Esophagus mucosa (tissue), 1 donor: ENCODE data around the gene PEX3. TPM values are rescaled to one million over a fixed set of nuclear protein-coding genes. Genes with fewer than 3 reads are reported as not detected.
"Not testable (repeated sequence)": the region's sequence is repeated elsewhere in the genome, so short reads cannot be mapped to it uniquely, and the experiment has no call there.

ENCODE experiments used
- ATAC-seq: fragments of 200-7000 bp; cut with Tn5 transposase; one replicate; pipeline ENCODE4 v1.9.1; 2020
- total RNA-seq: library from RNA; stranded (reverse); gene quantifications from one replicate; pipeline ENCODE4 v1.2.4, GENCODE V29; 2023
- donor health status: DM: yes; HTN: yes; CAD: no.

The PEX3 gene
- 23.9 TPM for total RNA-seq

DNA sequence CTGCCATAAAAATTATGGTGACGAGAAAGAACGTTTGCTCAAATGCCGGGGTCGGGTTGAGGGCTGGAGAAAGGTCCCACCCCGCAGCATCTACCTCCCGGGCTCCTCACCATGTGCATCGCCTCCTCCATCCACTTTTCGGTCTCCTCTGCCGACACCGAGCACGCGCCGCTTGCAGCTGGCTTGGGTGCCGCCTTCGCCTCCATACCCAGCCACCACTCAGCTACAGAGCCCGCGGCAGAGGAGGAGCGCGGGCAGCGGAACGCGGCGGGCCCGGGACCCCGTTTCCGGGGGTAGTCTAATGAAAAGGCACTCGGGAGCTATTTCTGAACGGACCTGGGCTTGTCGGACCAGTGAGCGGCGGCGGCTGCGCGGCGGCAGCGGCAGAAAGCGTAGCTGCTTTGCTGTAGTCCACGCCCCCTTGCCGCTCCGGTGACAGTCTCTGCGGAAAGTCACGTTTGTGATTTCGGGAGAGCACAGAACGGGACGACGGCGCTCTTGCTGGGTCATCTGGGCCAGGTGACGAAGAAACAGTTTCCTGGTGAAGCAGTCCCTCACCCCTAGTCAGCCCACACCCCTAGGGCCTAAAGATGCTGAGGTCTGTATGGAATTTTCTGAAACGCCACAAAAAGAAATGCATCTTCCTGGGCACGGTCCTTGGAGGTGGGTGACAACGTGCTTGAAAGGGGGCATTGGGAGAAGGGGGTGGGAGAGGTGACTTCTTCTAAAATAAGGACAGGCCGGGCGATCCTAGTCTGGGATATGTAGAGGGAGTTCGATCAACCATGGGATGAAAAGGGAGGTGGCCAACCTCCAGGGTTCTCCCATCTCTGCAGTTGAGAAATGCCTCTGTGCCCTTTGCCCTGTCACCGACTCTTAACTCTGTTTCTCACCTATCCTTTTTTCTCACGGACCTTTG is at the start of gene PEX3, which contains the start of gene ADAT2:
TSS of gene PEX3 (plus strand) at position 353 of the 919 bp plus-strand sequence. CDS start at position 591, 238 bp downstream.
TSS of gene ADAT2 (minus strand) at position 243 of the 919 bp plus-strand sequence. CDS start at position 206, 37 bp downstream.
- ATAC-seq = peak; percentile 99

- ATAC-seq = no peak
Observed at GRCh38 chr6:143401068-143401446, 49.5 kb upstream of the PEX3 start.

DNA sequence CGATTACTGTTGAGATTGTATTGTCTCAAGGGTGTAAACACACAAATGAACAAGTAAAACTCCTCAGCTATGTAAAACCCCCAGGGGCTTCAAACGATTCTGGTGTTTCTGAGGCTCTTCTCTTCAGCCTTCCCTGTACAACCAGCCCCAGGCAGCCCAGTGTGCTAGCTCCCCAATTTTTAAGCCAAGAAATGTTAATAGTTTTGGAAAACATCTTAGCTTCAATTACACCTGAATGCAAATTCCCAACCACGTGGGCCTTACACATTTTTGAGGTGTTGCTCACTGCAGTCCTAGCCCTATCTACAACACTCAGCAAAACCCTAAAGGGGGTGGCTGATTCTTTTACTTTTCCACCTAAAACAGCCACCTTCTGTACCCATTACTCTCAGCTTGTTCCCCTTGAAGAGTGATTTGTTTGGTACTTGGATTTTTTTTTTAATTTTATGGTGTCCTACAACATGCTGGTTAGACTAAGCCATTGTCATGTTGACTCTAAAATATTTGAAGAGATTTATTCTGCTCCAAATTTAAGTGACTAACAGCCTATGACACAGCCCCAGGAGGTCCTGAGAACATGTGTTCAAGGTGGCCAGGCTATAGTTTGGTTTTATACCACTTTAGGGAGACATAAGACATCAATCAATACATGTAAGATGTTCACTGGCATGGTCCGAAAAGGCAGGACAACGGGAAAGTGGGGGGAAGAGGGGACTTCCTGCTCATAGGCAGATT is 48.8 kb upstream of the PEX3 start:
- ATAC-seq = no peak

GRCh38 chr6:143402721-143403336 is 47.8 kb upstream of the PEX3 start:
- ATAC-seq = no peak

- ATAC-seq = no peak
Observed at GRCh38 chr6:143405373-143406154, 45.0 kb upstream of the PEX3 start.

GRCh38 chr6:143406673-143407072 is 43.9 kb upstream of the PEX3 start:
- ATAC-seq = no peak

DNA sequence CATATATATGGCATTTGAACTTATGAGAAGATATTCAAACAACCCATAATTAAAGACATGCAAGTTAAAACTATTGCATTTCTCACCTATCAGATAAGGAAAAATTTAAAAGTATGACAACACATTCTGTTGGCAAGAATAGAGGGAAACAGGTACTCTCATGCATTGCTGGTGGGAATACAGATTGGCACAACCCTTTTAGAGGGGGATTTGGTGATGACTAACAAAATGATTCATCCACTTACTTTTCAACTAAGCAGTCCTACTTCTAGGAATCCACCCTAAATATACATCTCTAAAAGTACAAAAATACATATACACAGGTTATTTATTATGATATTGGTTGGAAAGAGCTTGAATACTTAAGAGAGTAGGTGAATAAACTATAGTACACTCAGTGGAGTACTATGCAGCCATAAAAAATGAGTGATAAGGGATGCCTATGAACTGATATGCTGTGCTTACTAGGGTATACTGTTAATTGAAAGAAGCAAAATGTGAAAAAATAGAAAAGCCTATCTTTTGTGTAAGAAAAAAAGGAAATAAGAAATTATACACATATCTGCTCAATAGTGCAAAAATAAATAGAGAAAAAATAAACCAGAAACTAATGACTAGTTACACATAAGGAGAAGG is 42.3 kb upstream of the PEX3 start:
- no peak for ATAC-seq

DNA sequence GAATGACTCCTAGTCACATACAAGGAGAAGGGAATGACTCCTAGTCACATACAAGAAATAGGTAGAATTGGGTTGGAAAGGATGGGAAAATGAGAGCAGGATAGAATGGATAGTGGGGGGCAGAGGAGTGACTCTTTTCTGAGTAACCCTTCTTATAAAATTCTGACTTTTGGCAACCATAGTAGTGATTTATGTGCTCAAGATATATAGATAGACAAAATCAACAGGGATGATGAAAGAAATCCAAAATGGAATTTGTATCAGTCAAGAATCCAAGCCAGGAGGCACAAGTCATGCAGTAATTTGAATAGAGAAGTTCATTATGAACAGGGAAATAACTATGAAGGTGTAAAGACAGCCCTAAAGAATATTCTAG is 41.8 kb upstream of the PEX3 start:
- ATAC-seq = no peak

DNA sequence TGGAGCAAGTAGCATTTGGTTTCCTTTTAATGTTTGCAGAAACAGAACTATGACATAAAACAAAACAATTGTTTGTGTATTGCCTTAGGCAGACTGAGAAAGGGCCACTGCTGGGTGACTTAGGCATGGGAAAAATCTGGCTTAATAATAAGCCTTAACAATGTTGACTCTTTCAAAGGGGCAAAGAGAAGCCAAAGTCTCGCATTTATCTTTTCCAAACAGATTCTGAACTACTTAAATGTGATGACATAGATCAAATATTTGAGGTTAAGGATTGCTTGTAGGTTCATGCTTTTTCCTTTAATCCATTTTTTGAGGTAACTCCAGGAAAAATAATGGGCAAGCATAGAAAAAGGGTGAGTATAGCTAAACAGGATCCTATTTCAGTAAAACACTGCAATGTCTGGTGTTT is 39.7 kb upstream of the PEX3 start:
- ATAC-seq = no peak

DNA sequence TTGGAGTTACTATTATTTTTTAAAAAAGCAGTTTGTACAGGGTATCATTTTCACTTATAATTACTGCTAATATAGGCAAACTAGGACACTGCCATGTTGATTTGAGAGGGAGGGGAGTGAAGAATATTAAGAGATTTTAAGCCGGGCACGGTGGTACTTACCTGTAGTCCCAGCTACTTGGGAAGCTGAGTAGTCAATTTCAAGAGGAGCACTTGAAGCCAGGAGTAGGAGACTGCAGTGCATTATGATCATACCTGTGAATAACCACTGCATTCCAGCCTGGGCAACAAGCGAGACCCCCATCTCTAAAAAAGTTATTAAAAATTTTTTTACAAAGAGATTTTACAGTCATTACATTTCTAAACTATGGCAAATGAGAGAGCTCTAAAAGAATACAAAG is 35.8 kb upstream of the PEX3 start:
- ATAC-seq = no peak

DNA sequence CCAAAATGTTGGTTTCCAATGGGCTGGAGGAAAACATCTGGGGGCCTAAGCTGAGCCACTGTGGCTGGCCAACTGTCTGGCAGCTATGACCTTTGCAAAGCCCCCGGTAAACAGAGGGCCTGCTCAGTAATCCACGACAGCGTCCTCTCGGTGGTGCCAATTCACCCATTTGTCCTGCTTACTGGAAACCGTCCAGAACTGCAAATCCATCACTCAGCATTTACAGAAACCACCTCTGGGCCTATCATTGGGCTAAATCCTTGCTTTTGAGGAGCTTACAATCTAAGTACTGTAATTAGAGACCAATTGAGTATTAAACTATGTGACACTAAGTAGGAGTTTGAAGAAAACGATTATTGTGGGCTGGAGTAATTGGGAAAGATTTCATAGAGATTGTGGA is 31.1 kb upstream of the PEX3 start:
- no peak for ATAC-seq

GRCh38 chr6:143426026-143426425 is 24.6 kb upstream of the PEX3 start:
- no peak for ATAC-seq

- ATAC-seq = peak; percentile 91
Observed at GRCh38 chr6:143427109-143427817, 23.3 kb upstream of the PEX3 start.

GRCh38 chr6:143429970-143430369 is 20.6 kb upstream of the PEX3 start:
- ATAC-seq = no peak

DNA sequence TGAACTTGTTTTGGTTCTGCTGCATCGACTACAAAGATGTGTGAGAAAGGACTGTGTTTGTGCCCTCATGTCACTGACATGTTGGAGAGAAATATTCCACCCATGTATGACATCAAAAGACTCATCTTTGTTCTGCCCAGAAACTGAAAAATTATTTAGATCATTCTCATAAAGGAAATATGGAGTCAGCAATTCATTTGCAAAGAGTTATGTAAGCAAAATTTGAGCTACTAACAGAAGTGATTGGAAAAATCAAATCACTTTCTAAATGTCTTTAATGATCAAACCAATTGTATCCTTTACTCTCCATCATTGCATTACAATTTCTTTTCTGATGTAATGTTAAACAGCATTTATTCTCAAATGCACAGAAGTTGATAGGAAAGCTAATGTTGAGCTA is 19.4 kb upstream of the PEX3 start:
- ATAC-seq = no peak

GRCh38 chr6:143432588-143432987 is 18.0 kb upstream of the PEX3 start:
- ATAC-seq = no peak

- no peak for ATAC-seq
Observed at GRCh38 chr6:143441010-143441409, 9.6 kb upstream of the PEX3 start.

DNA sequence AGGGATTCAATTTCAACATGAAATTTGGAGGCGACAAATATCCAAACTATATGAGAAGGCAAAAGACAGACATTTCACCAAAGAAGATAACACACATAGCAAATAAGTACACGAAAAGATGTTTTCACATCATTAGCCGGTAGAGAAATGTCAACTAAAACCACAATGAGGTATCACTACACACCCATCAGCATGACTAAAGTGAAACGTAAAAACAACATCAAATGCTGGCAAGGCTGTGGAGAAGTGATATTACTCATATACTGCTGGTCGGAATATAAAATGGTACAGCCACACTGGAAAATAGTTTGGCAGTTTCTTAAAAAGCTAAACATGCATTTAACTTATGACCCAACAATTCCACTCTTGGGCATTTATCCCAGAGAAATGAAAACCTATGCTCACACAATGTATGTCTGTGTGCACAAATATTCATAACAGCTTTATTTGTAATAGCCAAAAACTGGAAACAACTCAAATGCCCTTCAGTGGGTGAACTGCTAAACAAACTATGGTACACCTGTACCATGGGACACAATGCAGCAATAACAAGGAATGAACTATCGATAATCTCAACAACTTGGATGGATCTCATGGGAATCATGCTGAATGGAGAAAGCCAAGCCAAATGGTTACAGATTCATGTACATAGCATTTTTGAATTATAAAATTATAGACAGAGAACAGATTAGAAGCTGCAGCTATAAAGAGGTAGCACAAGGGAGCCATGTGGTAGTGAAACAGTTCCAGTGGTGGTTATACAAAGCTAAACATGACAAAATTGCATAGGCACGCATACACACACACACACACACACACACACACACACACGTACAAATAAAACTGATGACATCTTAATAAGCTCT is 8.7 kb upstream of the PEX3 start:
- ATAC-seq = no peak

DNA sequence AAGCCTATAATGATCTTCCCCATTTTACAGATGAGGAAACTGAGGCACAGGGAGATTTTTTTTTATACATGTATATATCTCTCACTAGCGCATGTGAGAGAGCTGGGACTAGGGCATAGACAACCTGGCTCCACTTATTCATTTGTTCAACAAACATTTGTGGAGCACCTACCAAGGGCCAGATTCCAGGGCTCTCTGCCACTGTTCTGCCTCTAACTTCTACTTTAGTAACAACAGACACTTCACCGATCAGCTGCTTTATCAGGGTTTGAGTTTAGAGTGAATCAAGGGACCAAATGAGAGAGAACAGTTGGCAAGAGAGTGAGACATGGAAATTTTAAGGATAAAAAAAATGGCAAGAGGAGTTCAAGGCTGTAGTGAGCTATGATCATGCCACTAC is 7.5 kb upstream of the PEX3 start:
- no peak for ATAC-seq

GRCh38 chr6:143447865-143448264 is 2.7 kb upstream of the PEX3 start:
- ATAC-seq = not testable (repeated sequence)
